ENCODE measurements around the gene RAPGEF2. TPM values are rescaled to one million over a fixed set of nuclear protein-coding genes. Genes with fewer than 3 reads are reported as not detected.

Gene RAPGEF2
- polyA plus RNA-seq, 12 donors, result 19.8 to 38.2 (median 31.0) TPM; not detected in 1

DNA sequence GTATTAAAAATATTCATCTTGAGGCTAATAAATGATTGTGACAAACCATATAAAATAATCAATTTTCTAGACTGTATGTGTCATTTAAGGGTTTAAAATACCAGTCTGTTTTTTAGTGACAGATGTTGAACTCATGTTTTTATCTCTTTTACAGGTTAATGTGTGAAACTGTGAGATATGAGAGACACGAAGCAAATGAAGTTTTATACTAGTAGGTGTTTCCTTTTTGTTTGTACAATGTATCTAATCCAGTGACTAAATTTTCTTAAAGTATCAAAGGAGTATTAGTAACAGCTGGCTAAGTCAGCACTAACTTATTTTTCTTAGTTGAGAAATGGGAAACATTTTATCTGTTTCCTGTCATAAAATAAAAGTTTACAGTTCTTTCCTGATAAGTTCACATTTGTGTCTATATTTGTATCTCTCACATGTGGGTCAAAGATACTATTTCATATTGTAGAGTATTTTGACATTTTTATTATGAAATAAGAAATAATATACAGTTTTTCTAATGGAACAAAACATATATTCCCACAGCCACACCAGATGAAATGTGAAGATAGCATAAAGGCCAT, 90.3 kb downstream of the RAPGEF2 start:
- DNase-seq, result no peak

DNA sequence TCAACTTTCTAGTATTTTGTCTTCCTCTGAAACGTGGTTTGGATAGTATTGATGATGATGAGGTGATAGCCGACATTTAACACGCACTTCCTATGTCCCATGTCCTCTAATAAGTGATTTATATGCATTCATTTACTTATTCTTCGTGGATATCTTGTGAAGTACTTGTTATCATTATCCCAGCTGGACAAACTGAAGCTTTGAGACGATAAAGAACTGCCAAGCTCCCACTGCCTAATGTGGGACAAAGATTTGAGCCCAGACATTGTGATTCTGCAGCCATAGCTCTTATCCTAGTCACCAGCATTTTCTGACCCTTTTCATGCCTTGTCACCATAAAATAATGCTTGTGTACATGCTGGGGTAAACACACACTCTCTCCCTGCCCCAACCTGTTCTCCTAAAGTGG, 92.5 kb downstream of the RAPGEF2 start:
- DNase-seq, result no peak

DNA sequence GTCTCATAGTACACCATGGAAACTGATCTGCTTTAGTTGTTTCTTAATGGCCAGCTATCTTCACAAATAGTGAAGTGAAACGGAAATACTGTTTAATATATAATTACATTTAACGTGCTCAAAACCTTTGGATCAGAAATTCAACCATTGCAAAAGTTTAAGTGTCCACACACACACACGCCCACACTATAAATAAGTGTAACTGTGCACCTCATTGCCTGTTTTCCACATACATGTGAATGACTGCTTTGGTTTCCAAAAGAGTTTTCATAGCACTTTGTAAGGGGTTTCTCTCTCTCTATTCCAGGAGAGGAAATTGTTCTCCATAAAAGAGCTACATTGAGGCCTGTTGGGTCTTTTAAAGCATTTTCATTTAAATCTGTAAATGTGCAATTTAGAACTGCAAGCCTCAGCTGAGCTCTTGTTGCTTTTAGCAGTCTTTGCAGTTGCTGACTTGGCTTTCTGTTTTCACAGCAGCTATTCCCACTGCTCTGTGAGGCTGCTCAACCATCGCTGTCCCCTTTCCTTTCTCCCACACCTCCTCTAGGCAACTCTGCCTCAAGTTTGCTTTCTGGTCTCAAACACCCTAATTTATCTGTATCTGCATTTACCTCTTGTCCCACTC, 94.5 kb downstream of the RAPGEF2 start:
- no peak for DNase-seq

DNA sequence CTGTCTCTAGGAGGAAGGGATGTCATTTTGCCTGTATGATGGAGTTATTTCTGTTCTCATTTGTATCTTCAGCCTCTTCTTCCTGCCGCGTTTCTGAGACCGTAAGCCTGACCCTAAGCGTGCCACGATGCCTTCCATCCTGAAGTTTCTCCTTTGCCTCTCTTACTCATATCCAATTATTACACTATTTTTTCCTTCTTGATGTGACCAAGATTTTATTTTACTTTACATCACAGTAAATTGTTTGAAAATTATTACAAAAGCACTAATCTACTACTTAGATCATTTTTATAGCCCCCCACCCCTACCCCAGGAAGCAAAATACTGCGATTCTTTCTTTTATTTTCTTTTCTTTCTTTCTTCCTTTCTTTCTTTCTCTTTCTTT, 95.0 kb downstream of the RAPGEF2 start:
- no peak for DNase-seq

DNA sequence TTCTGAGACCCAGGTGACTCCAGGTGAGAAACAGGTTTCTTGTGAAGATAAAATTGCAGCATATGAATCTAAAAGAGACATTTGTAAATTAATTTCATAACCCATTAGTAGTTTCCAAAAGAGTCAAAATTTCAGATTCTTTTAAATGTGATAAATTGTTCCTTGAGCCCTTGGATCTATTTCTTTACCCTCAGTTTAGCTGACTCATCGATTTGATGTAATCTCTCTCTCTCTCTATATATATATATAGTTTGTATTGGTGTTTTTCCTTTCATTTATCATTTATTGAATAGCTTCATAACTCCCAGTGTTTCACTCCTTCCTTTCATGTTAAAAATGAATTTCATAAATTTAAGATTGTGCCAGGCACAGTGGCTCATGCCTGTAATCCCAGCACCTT, 96.9 kb downstream of the RAPGEF2 start:
- DNase-seq, result no peak

DNA sequence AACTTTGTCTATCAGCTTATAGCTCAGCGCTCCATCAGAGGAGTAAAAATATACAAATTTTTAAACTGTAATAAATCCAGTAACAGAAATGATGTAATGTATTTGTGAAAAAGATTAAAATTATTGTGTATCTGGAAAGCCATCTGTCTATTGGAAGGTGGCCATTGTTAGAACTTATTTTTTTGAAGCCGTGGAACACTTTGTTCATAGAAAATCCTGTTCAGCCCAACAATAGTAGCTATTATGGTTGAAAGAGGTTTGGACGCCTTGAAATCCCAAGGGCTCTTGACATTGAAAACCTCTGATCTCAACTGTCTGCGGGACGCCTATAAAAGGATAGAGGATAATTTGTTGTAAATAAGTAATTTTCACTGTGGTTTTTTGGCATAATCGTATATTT, 98.3 kb downstream of the RAPGEF2 start:
- no peak for DNase-seq

DNA sequence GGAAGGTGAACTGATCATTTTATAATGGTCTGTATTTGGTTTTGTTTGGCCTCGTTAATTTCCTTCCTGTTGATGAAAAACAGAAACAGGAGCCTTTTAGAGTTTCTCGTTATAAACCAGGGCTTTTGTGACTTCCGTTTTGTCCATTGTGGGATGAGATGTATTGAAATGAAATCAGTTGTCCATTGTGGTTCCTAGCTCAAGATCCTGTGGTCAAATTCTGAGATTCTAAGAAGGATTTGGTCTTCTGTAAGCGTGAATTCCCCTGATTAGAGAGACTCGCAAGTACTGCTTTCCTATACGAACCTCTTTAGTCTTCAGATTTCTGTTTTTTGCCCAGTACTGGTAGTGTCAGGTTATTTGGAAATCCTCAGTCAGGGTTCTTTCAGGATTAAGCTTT, 101.7 kb downstream of the RAPGEF2 start:
- no peak for DNase-seq

DNA sequence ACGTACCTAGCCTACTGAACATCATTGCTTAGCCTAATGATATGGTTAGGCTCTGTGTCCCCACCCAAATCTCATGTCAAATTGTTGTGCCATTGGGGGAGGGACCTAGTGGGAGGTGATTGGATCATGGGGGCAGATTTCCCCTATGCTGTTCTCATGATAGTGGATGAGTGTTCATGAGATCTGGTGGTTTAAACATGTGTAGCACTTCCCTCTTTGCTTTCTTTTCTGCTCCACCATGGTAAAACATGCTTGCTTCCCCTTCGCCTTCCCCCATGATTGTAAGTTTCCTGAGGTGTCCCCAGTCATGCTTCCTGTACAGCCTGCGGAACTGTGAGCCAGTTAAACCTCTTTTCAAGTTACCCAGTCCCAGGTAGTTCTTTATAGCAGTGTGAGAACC, 102.6 kb downstream of the RAPGEF2 start:
- no peak for DNase-seq

DNA sequence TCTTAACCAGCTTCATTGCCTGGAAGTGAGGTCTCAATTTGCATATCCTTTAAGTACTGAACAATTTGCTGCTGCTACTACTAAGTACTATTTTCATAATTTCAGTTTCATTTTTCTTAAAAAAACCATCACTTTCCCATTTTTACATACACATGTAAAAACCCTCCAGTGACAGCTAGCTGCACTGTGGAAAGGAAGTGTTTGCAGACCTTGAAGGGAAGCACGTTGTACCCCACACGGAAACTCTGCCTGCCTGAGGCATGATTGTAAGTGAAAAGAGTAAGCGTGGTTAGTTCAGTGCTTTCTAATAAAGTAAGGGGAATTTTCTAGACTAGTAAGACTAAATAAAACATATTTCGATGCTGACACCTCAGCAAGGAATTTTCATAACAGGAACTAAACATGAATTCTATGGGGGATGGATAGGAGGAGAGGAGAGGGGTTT, 103.6 kb downstream of the RAPGEF2 start:
- no peak for DNase-seq

DNA sequence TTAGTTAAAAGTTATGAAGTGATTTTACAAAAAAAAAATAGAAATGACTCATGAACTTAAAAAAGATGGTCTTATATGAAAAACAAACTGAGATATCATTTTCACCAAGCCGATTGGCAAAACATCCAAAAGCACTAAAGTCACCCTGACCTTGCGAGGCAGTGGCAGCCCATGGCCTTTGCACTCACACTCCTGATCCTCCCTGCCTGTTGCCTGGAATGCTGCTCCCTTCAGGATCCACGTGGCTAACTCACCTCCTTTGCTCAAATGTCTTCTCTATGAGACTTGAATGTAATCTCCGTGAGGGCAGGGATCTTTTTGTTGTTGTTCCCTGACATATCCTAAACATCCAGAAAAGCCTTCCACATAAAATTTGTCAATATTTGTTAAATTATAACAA, 106.4 kb downstream of the RAPGEF2 start:
- no peak for DNase-seq

DNA sequence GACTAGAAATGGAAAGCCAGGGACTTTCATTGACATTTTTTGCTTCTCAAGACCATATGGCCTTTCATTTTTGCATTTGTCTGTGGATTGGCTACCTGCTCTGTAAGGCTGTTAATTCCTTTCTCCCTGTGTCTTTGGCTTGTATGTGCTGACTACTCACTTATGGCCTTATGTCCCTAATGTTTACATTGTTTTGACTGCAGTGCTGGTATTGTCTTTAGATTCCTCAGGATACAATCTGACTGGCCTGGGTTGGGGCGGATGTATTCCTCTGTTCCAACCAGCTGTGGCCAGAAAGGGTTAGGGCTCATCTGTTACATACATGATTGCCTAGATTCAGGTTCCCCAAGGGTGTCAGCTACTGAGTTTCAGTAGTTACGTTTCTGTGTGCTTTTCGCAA, 108.1 kb downstream of the RAPGEF2 start:
- DNase-seq, result no peak

DNA sequence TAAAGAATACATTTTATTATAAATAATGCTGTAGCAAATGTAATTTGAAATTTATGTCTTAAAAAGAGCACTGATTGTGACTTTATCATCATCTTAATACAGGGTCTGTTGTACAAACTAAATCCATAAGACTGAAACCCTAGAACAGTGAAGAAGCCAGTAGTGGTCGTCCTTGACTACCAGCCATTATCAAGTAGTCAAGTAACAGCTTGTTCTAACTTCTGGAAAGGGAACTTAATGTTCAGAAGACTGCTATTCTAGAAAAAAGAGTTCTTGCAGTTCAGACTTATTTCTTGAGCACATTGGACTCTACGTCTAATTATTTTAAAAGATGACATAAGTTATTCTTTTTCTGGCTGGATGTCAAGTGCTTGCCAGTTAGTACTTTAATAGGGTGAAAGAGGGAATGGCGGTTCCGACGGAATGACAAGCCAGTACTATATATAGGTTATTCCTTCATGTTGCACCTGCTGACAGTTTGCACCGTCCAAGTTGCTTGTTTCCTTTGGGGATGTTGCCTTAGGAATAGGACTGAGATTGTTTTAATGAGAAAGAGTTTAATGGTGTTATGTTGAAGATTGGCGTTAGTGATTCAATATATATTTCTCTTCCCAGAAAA, 109.9 kb downstream of the RAPGEF2 start:
- DNase-seq, result no peak

DNA sequence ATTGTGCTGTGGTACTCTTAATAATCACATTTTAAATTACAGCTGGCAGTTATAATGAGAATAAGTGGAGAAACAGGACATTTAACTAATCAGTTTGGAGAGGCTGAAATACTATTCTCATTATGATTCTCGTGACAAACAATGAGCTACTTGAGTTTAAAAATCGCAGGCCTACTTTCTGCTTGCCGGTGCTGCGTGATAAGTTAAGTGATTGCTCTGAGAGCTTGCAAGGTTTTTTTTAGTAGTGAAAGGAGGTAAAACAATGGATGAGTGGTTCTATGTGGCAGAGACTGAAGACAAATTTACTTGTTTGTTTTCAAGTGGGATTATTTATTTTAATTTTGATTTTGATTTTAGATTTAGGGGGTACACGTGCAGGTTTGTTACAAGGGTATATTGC, 114.0 kb downstream of the RAPGEF2 start:
- DNase-seq, result no peak

DNA sequence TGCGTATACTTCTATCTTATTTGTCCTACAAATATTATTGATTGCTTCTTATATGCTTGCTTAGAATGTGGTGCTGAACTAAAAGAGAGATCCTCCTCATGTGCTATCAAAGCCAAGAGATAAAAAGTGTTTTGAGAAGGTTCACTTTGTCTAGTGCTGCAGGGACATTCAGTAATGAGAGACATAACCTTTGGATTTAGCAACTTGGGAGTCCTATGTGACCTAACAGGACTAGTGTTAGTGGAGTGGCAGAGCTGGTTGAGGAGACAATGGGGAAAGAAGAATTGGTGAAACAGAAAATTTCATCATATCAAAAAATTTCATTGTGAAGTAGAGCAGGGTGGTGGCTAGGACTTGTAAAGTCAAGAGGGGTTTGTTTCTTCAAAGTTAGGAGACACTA, 117.0 kb downstream of the RAPGEF2 start:
- no peak for DNase-seq

DNA sequence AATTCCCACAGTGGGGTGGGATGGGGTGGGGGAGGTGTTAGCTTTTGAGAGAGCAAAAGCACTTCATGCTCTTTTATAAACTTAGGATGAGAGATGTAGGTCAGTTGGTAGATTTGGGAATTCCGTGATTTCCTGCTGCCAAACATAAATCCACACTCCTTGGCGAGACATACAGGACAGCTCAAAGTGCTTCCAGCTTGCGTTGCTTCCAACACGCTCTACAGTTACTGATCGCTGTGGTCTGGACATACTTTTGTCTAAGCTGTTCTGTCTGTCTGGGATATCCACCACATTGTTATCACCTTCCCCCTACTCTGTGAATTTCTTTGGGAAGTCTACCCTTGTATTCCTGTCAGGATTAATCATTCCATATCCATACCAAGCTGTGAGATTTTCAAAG, 117.5 kb downstream of the RAPGEF2 start:
- no peak for DNase-seq

DNA sequence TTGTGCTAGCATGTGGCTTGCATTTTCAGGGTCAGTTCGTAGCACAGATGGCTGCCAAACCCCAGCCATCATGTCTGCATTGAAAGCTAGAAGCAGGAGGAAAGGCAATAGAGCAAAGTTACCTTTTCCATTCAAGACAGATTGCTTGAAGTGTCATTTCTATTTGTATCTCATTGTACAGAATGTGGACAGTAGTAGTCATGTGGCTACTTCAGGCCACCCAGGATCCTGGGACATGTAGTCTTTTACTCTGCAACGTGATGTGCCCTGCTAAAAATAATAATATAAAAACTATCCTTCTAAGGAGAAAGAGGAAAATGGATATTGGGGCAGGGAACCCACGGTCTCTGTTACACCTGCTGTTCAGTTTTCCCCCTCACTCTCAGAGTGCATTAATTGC, 118.4 kb downstream of the RAPGEF2 start:
- DNase-seq, result no peak

DNA sequence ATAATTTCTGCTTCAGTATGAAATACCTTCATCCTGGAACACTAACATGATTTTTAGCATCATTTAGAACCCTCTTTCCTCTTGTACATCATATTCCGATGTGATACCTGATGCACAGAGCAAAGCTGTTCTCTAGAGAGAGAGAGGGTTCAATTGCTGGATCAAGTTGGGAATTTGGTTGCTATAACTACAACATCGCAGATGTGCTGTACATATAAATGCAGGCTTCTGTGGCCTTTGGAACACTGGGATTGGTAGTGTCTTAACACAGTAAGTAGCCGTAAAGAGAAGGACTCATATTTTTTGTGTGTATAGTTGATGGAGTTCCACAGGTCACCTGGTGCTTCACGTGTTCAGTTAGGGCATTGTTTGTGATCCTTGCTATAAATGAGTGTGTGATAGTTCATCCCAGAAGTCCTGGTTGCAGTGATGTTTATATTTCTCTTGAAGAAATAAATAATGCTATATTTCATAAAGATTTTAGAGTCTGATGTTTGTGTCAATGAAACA, 119.2 kb downstream of the RAPGEF2 start:
- DNase-seq, result no peak

DNA sequence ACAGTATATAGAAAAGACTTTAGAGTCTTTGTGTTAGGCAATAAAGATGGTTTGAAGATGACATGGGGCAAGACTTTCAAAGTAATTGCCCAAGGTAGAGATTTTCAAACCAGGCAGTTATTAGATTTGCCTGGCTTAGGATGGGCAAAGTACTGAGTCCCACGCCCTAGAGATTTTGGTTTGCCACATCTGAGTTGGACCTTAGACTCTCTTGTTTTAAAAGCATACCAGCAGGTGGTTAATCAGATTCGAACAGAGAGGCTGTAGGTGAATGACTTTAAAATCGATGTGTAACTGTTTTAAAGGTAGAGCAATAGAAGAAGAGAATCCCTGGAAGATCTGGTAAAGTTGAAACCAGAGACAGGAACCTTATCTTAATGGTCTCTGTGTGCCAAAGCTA, 121.5 kb downstream of the RAPGEF2 start:
- no peak for DNase-seq

DNA sequence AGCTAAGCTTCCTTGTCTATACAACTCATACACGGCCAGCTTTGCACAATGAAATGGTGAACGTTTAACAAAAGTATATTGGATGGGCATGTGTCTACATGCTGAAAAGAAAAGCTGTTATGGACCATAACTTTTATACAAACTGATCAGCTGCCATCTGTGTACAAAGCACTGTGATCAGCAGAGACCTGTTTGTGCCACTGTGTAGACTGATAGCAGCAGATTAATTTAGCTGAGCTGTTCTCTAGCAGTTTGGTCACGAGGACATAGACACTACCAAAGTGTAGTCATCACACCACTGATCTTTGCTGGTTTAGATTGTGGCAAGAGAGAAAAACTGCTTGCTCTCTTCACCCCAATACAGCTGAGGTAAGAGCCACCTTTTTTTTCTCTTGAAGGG, 124.5 kb downstream of the RAPGEF2 start:
- DNase-seq, result no peak

DNA sequence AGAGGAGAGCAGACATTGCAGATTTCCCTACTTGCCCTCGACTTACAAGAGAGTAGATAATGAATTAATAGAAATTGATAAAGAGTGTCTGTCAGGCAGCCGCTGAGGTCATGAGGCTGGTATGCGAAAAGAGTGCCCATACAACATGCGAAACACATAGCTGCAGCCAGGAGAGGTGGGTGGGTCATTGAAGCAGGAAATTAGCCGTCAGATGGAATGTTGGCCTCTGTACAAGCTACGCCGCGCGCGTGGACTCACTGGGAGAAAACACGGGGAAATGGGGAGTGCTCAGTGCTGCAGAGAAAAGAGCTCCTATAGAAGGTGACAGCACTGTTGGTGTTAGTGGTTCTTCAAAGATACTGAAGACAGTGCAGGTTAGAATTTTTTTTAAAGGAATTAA, 125.1 kb downstream of the RAPGEF2 start:
- peak; percentile 61 for DNase-seq

DNA sequence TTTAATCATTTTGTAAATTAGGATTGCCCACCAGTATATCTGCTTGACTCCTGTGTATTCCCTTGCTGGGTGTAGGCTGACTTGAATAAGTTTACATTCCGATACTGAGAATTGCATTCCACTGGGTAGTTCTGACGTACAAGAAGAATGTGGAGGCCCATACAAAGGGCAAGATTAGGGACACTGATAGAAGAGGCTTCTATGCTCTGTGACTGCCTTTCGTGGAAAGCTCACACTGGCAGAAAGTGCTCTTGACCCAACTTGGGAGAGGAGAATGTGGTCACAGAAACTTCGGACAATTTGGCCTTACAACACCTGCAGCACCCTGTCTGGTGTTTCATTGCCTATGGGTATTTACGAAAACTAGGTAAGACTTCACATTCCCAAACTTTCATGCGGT, 126.3 kb downstream of the RAPGEF2 start:
- no peak for DNase-seq

DNA sequence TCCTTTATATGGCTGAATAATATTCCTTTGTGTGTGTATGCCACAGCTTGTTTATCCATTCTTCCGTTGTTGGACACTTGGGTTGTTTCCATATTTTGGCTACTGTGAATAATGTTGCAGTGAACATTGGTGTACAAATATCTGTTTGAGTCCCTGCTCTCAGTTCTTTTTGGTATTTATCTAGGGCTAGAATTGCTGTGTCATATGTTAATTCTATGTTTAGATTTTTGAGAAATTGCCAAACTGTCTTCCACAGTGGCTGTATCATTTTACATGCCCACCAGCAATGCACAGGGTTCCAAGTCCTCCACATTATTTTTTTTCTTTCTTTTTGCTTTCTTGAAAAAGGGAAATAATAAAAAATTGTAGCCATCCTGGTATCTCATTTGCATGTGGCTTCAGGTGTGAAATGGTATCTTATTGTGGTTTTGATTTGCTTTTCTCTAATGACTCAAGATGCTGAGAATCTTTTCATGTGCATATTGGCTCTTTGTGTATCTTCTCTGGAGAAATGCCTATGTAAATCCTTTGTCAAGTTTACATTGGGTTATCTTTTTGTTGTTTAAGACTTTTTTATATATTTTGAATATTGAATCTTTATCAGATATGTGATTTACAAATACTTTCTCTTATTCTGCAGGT, 129.7 kb downstream of the RAPGEF2 start:
- DNase-seq, result no peak

DNA sequence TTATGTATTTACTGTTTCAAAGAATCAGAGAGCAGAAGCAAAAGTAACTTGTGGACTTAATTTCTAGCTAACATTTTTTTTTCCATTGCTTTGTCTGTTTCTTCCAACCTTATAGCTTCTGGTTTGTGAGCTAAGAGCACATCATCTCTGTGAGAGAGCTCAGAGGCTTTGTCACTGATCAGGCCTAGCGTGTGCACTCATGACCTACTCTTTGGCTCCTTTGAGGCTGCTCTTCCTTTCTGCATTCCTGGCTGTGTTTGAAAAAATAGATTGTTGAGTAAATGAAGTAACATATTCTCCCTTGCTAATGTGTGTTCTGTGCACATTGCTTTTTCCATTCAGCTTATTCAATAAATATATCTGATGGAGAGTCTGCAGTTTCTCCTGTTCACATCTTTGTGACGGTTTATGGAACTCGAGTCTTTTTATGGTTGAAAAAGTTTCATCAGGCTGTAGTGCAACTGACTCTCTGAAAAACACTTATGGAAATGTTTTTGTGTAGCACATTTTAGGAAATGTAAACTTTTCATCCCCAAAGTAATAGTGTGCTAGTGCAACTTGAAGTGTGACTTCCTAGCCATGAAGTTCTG, 133.0 kb downstream of the RAPGEF2 start:
- DNase-seq, result no peak
